Suprapubic skin (tissue), 4 donors: Measurements from ENCODE around the gene SLC44A2. TPM values are rescaled to one million over a fixed set of nuclear protein-coding genes. Genes with fewer than 3 reads are reported as not detected.

Source experiments
- DNase-seq, 2 donors: peaks; one replicate each; pipeline ENCODE4 v3.0.0-alpha.2; 2019; ENCODE audit warnings: low spot score in 2 of 2
- H3K27ac ChIP-seq: fragments of 200-600 bp; sonication (generic); one replicate; pipeline ENCODE4 v1.5.1; 2019
- H3K27me3 ChIP-seq: fragments of 200-600 bp; sonication (generic); one replicate; pipeline ENCODE4 v1.5.1; 2019
- H3K36me3 ChIP-seq: fragments of 200-600 bp; sonication (generic); one replicate; pipeline ENCODE4 v1.5.1; 2019
- H3K4me1 ChIP-seq: fragments of 200-600 bp; sonication (generic); one replicate; pipeline ENCODE4 v1.5.1; 2019
- H3K4me3 ChIP-seq: fragments of 200-600 bp; sonication (generic); one replicate; pipeline ENCODE4 v1.5.1; 2019; ENCODE audit warnings: mild to moderate bottlenecking
- H3K9me3 ChIP-seq: fragments of 200-600 bp; sonication (generic); one replicate; pipeline ENCODE4 v1.5.1; 2019
- EP300 ChIP-seq: sonication (generic); formaldehyde crosslinking; IDR thresholded peaks from one replicate; pipeline ENCODE4 v1.6.1; 2017; ENCODE audit warnings: antibody characterized with exemption
- POLR2A ChIP-seq, 2 donors: fragments of 450-650 bp; IDR thresholded peaks; one replicate each; pipeline ENCODE4 v1.6.1; 2017; ENCODE audit warnings: antibody characterized with exemption in 2 of 2, mild to moderate bottlenecking in 2 of 2, moderate library complexity in 2 of 2
- POLR2AphosphoS5 ChIP-seq, 3 donors: sonication (generic); formaldehyde crosslinking; IDR thresholded peaks; one replicate each; pipeline ENCODE4 v1.6.1; 2017; ENCODE audit warnings: antibody characterized with exemption in 3 of 3
- WGBS: methylation state at CpG from one replicate; pipeline ENCODE4 v1.1.5; 2018; 5-methylcytosine and 5-hydroxymethylcytosine counted together
- total RNA-seq, 4 donors: library from RNA; depleted of rRNA; stranded (reverse); fragments of >200 nt; gene quantifications; one replicate each; pipeline ENCODE4 v1.1.0, GENCODE V29; 2016
- TF ChIP-seq, protein P1 (sequence below), 2 donors: fragments of 200-600 bp in 1 of 2; fragments of 450-650 bp in 1 of 2; sonication (generic) in 1 of 2; IDR thresholded peaks; one replicate each; pipeline ENCODE4 v1.5.1; 2016 to 2019; ENCODE audit warnings: antibody characterized with exemption in 2 of 2, mild to moderate bottlenecking in 1 of 2, moderate library complexity in 1 of 2

The SLC44A2 gene
- total RNA-seq, 4 donors from 2014 or later, result 59.1 to 108 (median 94.5) TPM

- 74% methylated on average over 5 of the region's 5 CpGs for WGBS
- DNase-seq, result no peak
- Histone ChIP-seq H3K36me3 (peaks cover 98% of the 10 kb centered on the region), H3K9me3 (no peaks in the 10 kb centered on the region), H3K27me3 (no peaks in the 10 kb centered on the region), H3K27ac (no peak overlapping the region), H3K4me1 (peaks cover 24% of the 10 kb centered on the region), H3K4me3 (no peak overlapping the region)
- TF ChIP-seq POLR2AphosphoS5 (IDR thresholded peaks at IDR 0.05), result no peak
- no peak for TF ChIP-seq EP300
- TF ChIP-seq, protein P1, sequence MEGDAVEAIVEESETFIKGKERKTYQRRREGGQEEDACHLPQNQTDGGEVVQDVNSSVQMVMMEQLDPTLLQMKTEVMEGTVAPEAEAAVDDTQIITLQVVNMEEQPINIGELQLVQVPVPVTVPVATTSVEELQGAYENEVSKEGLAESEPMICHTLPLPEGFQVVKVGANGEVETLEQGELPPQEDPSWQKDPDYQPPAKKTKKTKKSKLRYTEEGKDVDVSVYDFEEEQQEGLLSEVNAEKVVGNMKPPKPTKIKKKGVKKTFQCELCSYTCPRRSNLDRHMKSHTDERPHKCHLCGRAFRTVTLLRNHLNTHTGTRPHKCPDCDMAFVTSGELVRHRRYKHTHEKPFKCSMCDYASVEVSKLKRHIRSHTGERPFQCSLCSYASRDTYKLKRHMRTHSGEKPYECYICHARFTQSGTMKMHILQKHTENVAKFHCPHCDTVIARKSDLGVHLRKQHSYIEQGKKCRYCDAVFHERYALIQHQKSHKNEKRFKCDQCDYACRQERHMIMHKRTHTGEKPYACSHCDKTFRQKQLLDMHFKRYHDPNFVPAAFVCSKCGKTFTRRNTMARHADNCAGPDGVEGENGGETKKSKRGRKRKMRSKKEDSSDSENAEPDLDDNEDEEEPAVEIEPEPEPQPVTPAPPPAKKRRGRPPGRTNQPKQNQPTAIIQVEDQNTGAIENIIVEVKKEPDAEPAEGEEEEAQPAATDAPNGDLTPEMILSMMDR (IDR thresholded peaks at IDR 0.05), result no peak
Measured at GRCh38 chr19:10685210-10685609, 59.9 kb downstream of the SLC44A2 start.

DNA sequence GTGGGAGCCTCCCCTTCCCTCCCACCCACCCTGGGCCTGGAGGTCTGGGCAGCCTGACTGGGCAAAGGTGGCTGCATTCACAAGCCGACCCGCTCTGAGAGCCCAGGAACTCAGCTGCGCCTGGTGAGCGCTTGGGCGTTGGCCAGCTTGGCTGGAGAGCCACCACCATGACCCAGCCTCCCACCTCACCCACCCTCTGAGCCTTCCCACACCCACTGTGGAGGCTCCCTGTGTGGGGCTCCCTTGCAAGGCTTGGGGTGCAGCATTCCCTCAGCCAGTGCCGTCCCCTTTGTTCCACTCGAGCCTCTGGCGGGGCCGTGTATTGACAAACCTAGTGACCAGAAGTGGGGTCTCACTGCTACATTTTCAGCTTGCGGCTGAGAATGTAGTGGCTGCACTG, 60.8 kb downstream of the SLC44A2 start:
- no peak overlapping the region for H3K27ac ChIP-seq
- 91% methylated on average over 7 of the region's 10 CpGs for WGBS

GRCh38 chr19:10686661-10687517, 61.5 kb downstream of the SLC44A2 start:
- no peak overlapping the region for H3K4me3 ChIP-seq
- peaks cover 98% of the 10 kb centered on the region for H3K36me3 ChIP-seq
- no peak for DNase-seq
- 68% methylated on average over 28 of the region's 31 CpGs for WGBS
- no peaks in the 10 kb centered on the region for H3K9me3 ChIP-seq
- no peak for TF ChIP-seq EP300
- no peak for TF ChIP-seq POLR2AphosphoS5 (IDR thresholded peaks at IDR 0.05)
- TF ChIP-seq POLR2A (IDR thresholded peaks at IDR 0.05), result no peak
- TF ChIP-seq, protein P1 (IDR thresholded peaks at IDR 0.05), result no peak
- peaks cover 21% of the 10 kb centered on the region for H3K4me1 ChIP-seq
- no peak overlapping the region for H3K27ac ChIP-seq
- no peaks in the 10 kb centered on the region for H3K27me3 ChIP-seq

More for the DNA sequence above, 60.8 kb downstream of the SLC44A2 start:
- H3K36me3 ChIP-seq, result peaks cover 98% of the 10 kb centered on the region
- H3K9me3 ChIP-seq, result no peaks in the 10 kb centered on the region
- H3K27me3 ChIP-seq, result no peaks in the 10 kb centered on the region
- no peak overlapping the region for H3K4me3 ChIP-seq
- TF ChIP-seq EP300, result no peak
- TF ChIP-seq POLR2AphosphoS5 (IDR thresholded peaks at IDR 0.05), result no peak
- TF ChIP-seq, protein P1 (IDR thresholded peaks at IDR 0.05), result no peak
- TF ChIP-seq POLR2A (IDR thresholded peaks at IDR 0.05), result no peak
- no peak for DNase-seq
- peaks cover 24% of the 10 kb centered on the region for H3K4me1 ChIP-seq

DNA sequence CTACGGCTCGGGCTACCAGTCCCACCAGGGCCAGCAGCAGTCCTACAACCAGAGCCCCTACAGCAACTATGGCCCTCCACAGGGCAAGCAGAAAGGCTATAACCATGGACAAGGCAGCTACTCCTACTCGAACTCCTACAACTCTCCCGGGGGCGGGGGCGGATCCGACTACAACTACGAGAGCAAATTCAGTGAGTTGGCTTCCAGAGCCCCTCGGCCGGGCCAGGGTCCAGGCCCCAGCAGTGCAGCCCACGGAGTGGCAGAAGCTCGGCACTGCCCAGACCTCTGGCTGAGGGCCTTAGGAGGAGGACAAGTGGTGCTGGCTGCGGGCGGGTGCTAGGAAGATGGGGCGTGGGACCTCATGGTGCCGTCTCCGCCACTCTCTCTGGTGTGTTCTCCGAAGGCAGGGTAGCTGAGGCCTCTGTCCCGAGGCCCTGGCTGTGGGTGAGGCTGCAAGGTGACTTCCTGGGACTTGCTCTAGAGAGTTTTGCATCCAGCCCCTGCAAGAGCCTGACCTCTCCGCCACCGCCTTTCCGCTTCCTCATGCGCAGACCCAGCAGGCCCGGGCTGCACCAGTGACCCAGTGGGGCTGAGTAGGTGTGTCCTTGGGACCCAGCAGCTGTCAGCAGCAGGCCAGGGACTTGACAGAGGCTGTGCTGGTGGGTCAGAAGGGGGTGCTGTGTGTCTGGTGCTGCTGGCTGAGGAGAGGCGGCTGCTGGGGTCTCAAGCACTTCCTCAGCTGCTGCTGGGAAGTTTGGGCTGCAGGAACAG, 62.4 kb downstream of the SLC44A2 start:
- no peak overlapping the region for H3K4me3 ChIP-seq
- peaks cover 20% of the 10 kb centered on the region for H3K4me1 ChIP-seq
- no peak overlapping the region for H3K27ac ChIP-seq
- H3K27me3 ChIP-seq, result no peaks in the 10 kb centered on the region
- 89% methylated on average over 13 of the region's 25 CpGs for WGBS
- TF ChIP-seq POLR2A (IDR thresholded peaks at IDR 0.05), result no peak
- no peak for TF ChIP-seq POLR2AphosphoS5 (IDR thresholded peaks at IDR 0.05)
- TF ChIP-seq, protein P1 (IDR thresholded peaks at IDR 0.05), result no peak
- TF ChIP-seq EP300, result no peak
- no peak for DNase-seq
- H3K36me3 ChIP-seq, result peaks cover 93% of the 10 kb centered on the region
- no peaks in the 10 kb centered on the region for H3K9me3 ChIP-seq
